HFFc6 (cell line): ENCODE measurements around the gene CFAP57. TPM values are rescaled to one million over a fixed set of nuclear protein-coding genes. Genes with fewer than 3 reads are reported as not detected.
A peak's percentile ranks its signal among the peaks of the same experiment; 100 is the strongest.

Experiments used
- DNase-seq: peaks from one replicate; pipeline ENCODE4 v3.0.0-alpha.2; 2018
- H3K27ac Mint-ChIP-seq: 2 replicates; pipeline ENCODE4 v1.8.0; 2020; ENCODE audit warnings: mild to moderate bottlenecking, mixed read lengths
- H3K27me3 Mint-ChIP-seq: 2 replicates; pipeline ENCODE4 v1.8.0; 2021; ENCODE audit warnings: mild to moderate bottlenecking, moderate library complexity, mixed read lengths; ENCODE audit not compliant: insufficient read depth
- H3K36me3 Mint-ChIP-seq: 2 replicates; pipeline ENCODE4 v1.8.0; 2021; ENCODE audit warnings: low read depth, mixed read lengths
- H3K4me1 Mint-ChIP-seq: 2 replicates; pipeline ENCODE4 v1.8.0; 2020; ENCODE audit warnings: low read depth, mixed read lengths
- H3K4me3 Mint-ChIP-seq: 2 replicates; pipeline ENCODE4 v1.8.0; 2020; ENCODE audit warnings: mild to moderate bottlenecking, moderate library complexity, mixed read lengths
- H3K9me3 Mint-ChIP-seq: 2 replicates; pipeline ENCODE4 v1.8.0; 2020; ENCODE audit warnings: mild to moderate bottlenecking, mixed read lengths
- CTCF ChIP-seq: fragments of 200-600 bp; sonication (generic); IDR thresholded peaks from 2 replicates; pipeline ENCODE4 v1.5.0; 2021; ENCODE audit warnings: antibody characterized with exemption, mild to moderate bottlenecking
- total RNA-seq, 6 experiments: library from RNA; stranded (reverse); fragmentation: NEBNext Ultra II Directional; extraction: Animal tissue kit (Norgen Biotek cat#: 25700); gene quantifications; 2 replicates in 1 of 6; 3 replicates in 5 of 6; pipeline ENCODE4 v1.2.3, GENCODE V29; 2021

The CFAP57 gene
- total RNA-seq, 6 experiments from 2014 or later, result 0.14 to 0.75 (median 0.19) TPM

GRCh38 chr1:43143441-43143888 is 28.7 kb upstream of the CFAP57 start:
- H3K9me3 Mint-ChIP-seq, result no peaks in the 10 kb centered on the region
- peaks cover 30% of the 10 kb centered on the region for H3K27me3 Mint-ChIP-seq
- H3K4me1 Mint-ChIP-seq, result peaks cover 13% of the 10 kb centered on the region
- no peak for DNase-seq
- TF ChIP-seq CTCF, result peak; percentile 64
- no peaks in the 10 kb centered on the region for H3K36me3 Mint-ChIP-seq
- H3K4me3 Mint-ChIP-seq, result no peak overlapping the region
- no peak overlapping the region for H3K27ac Mint-ChIP-seq

- Mint-ChIP-seq H3K36me3 (no peaks in the 10 kb centered on the region), H3K4me3 (no peak overlapping the region), H3K27ac (no peak overlapping the region), H3K27me3 (peaks cover 30% of the 10 kb centered on the region), H3K9me3 (no peaks in the 10 kb centered on the region), H3K4me1 (peaks cover 21% of the 10 kb centered on the region)
- TF ChIP-seq CTCF, result no peak
- DNase-seq, result no peak
Observed at GRCh38 chr1:43144237-43144636, 27.9 kb upstream of the CFAP57 start.

- Mint-ChIP-seq H3K36me3 (no peaks in the 10 kb centered on the region), H3K4me3 (peak overlapping the region; percentile 85), H3K27me3 (peaks cover 24% of the 10 kb centered on the region), H3K9me3 (no peaks in the 10 kb centered on the region), H3K27ac (no peak overlapping the region), H3K4me1 (peaks cover 21% of the 10 kb centered on the region)
- DNase-seq, result peak; percentile 42
- TF ChIP-seq CTCF, result no peak
Observed at GRCh38 chr1:43147625-43148327, 24.4 kb upstream of the CFAP57 start.

GRCh38 chr1:43149889-43150288 is 22.2 kb upstream of the CFAP57 start:
- H3K4me3 Mint-ChIP-seq, result no peak overlapping the region
- TF ChIP-seq CTCF, result no peak
- peaks cover 11% of the 10 kb centered on the region for H3K4me1 Mint-ChIP-seq
- H3K27ac Mint-ChIP-seq, result no peak overlapping the region
- no peaks in the 10 kb centered on the region for H3K9me3 Mint-ChIP-seq
- DNase-seq, result no peak
- peaks cover 13% of the 10 kb centered on the region for H3K27me3 Mint-ChIP-seq
- no peaks in the 10 kb centered on the region for H3K36me3 Mint-ChIP-seq

GRCh38 chr1:43152866-43153265 is 19.3 kb upstream of the CFAP57 start:
- H3K4me1 Mint-ChIP-seq, result peaks cover 19% of the 10 kb centered on the region
- no peaks in the 10 kb centered on the region for H3K36me3 Mint-ChIP-seq
- no peak overlapping the region for H3K4me3 Mint-ChIP-seq
- no peak for DNase-seq
- TF ChIP-seq CTCF, result no peak
- peaks cover 7% of the 10 kb centered on the region for H3K27me3 Mint-ChIP-seq
- no peak overlapping the region for H3K27ac Mint-ChIP-seq
- no peaks in the 10 kb centered on the region for H3K9me3 Mint-ChIP-seq
